Adipose tissue (tissue), 3 donors: ENCODE results near the gene IPPK. TPM values are rescaled to one million over a fixed set of nuclear protein-coding genes. Genes with fewer than 3 reads are reported as not detected.
"Not testable (repeated sequence)": the region's sequence is repeated elsewhere in the genome, so short reads cannot be mapped to it uniquely, and the experiment has no call there.

Experiments used
- H3K27ac ChIP-seq: one replicate; pipeline ENCODE4 v1.5.1; 2013; ENCODE audit warnings: low read depth, low read length
- WGBS, 3 donors: extraction: QIAGEN DNeasy Blood & Tissue Kit; methylation state at CpG; one replicate each; pipeline ENCODE4 v1.1.7; 2013; 5-methylcytosine and 5-hydroxymethylcytosine counted together
- polyA plus RNA-seq, 3 donors: library from polyadenylated mRNA; stranded (reverse); fragments of 200-250 nt; gene quantifications; one replicate each; pipeline ENCODE4 v1.2.3, GENCODE V29; 2013
- donor health status: healthy with polysubstance abuse.
- donor health status: Bipolar disorder and iron deficiency.
- donor health status: healthy.

IPPK gene
- polyA plus RNA-seq, 3 donors = 1.7 to 7.4 (median 5.8) TPM

DNA sequence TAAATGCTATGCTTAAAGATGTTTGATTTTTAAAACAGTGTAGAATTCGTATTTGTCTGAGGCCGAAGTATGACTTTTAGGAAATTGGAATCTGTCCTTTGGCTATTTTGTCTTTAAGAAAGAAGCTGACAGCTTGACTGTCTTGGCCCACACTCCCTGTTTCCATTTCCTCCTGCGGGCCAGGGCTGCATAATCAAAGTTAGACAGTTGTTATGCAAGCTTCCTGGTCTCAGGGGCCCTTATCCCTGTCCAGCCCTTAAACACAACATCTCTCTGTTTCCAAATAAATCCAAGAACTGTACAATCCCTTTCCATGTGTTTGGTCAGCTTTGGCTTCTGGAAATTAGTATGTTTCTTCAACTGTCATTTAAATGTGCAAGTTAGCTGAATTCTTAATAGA lies 79.6 kb downstream of the IPPK start:
- no peak overlapping the region for H3K27ac ChIP-seq
- 4 to 43% (median 6%) methylated on average over 3 of the region's 3 CpGs for WGBS, 3 donors

DNA sequence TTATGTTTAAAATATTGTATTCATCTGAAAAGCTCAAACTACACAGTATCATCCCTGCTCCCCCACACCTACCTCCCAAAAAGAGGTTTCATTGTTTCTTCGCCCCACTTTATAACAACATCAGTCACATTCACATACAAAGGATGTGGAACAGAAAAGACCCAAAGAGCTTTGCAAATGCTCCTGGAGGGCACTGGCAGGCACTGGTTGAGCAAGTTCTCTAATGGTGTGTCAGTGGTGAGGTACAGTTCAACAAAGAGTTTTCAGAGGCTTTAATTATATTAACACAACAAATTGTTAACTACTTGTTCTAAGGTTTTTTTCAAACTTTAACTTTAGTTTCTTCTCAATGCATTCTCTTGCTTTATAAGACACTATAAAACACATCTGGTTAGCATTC lies 80.0 kb downstream of the IPPK start:
- H3K27ac ChIP-seq = no peak overlapping the region
- WGBS, 3 donors = 76 to 87% (median 80%) methylated on average over 1 of the region's 1 CpG

DNA sequence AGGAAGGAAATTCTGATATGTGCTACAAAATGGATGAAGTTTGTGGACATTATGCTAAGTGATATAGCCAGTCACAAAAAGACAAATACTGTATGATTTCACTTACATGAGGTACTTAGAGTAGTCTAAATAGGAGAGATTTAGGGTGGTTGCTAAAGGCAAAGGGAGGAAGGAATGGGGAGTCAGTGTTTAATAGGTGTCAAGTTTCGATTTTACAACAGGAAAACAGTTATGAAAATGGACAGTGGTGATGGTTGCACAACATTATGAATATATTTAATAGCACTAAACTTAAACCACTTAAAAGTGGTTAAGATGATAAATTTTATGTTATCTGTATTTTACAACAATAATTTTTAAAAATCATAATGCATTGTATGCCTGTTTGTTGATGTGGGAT lies 93.8 kb downstream of the IPPK start:
- H3K27ac ChIP-seq = no peak overlapping the region
- WGBS, 3 donors = 17 to 65% (median 50%) methylated on average over 1 of the region's 1 CpG

DNA sequence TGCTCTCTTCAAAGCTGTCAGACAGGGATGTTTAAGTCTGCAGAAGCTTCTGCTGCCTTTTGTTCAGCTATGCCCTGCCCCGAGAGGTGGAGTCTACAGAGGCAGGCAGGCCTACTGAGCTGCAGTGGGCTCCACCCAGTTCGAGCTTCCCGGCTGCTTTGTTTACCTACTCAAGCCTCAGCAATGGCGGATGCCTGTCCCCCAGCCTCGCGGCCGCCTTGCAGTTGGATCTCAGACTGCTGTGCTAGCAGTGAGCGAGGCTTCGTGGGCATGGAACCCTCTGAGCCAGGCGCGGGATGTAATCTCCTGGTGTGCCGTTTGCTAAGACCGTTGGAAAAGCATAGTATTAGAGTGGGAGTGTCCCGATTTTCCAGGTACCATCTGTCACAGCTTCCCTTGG lies 96.3 kb downstream of the IPPK start:
- whole genome bisulfite sequencing, 3 donors = 95 to 98% (median 98%) methylated on average over 14 of the region's 14 CpGs
- not testable (repeated sequence) for H3K27ac ChIP-seq

DNA sequence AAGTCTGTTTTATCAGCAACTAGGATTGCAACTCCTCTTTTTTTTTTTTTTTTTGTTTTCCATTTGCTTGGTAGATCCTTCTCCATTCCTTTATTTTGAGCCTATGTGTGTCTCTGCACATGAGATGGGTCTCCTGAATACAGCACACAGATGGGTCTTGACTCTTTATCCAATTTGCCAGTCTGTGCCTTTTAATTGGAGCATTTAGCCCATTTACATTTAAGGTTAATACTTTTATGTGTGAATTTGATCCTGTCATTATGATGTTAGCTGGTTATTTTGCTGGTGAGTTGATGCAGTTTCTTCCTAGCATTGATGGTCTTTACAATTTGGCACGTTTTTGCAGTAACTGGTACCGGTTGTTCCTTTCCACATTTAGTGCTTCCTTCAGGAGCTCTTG lies 98.1 kb downstream of the IPPK start:
- H3K27ac ChIP-seq = not testable (repeated sequence)
- WGBS, 3 donors = 82 to 92% (median 83%) methylated on average over 2 of the region's 2 CpGs

DNA sequence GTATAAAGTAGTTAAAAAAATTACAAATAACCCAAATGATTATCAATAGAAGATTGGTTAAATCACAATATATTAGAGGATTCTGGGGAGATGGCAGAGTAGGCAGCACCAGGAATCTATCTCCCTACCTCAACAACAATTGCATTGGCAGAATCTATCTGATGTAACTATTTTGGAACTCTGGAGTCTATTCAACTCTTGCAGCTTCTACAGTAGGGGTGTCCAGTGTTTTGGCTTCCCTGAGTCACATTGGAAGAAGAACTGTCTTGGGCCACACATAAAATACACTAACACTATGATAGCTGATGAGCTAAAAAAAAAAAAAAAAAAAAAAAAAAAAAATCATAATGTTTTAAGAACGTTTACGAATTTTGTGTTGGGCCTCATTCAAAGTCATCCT lies 104.9 kb downstream of the IPPK start:
- WGBS, 3 donors = 64 to 93% (median 68%) methylated on average over 2 of the region's 2 CpGs

DNA sequence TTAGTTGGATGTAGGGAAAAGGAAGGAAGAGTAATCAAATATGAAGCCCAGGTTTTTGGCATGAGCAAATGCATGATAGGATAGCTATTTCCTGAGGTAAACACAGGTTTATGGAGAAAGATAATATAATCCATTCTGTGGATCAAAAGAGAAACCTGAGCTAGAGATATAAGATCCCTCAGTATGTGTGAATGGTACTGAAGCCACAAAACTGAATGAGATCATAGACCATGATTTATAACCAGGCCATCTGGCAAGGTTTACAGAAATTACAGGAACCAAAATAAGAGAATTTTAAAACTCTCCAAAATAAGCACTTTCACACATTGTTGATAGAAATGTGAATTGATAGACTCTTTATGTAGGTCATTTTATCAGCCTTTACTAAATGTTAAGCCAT lies 105.4 kb downstream of the IPPK start:
- no peak overlapping the region for H3K27ac ChIP-seq

More for the DNA sequence above, 104.9 kb downstream of the IPPK start:
- H3K27ac ChIP-seq = no peak overlapping the region

Other genes with a start within 250 kb of the IPPK start
- 10 to 100 TPM in 1 of 3 donors, 1 to 10 TPM in 1, under 1 TPM in 1; 0.66 to 10.0 (median 2.9) TPM for gene OMD, start 245.7 kb downstream of the IPPK start, polyA plus RNA-seq
- gene ASPN, start 187.6 kb downstream of the IPPK start, polyA plus RNA-seq = 1 to 10 TPM; 1.1 to 8.9 (median 1.5) TPM
- 10 to 100 TPM in 2 of 3 donors, 1 to 10 TPM in 1; 1.8 to 24.0 (median 19.1) TPM for gene ECM2, start 134.1 kb downstream of the IPPK start, polyA plus RNA-seq
- 10 to 100 TPM in 2 of 3 donors, 1 to 10 TPM in 1; 5.5 to 17.3 (median 14.2) TPM for gene BICD2, start 94.7 kb upstream of the IPPK start, polyA plus RNA-seq
- gene ZNF484, start 207.9 kb upstream of the IPPK start, polyA plus RNA-seq = 1 to 10 TPM in 1 of 3 donors, under 1 TPM in 2; 0.79 to 1.4 (median 0.81) TPM